WERI-Rb-1 (cell line): ENCODE measurements around the gene BTC.

ENCODE experiments used
- DNase-seq: peaks from one replicate; pipeline ENCODE4 v3.0.0-alpha.2; 2020
- H3K27ac ChIP-seq: fragments of 250-450 bp; sonication (Bioruptor Pico); 2 replicates; pipeline ENCODE4 v1.5.1; 2020; ENCODE audit warnings: mild to moderate bottlenecking, moderate library complexity
- H3K27me3 ChIP-seq: fragments of 250-450 bp; sonication (Bioruptor Pico); 2 replicates; pipeline ENCODE4 v1.5.1; 2021; ENCODE audit warnings: mild to moderate bottlenecking, low read depth, moderate library complexity; ENCODE audit not compliant: insufficient read depth, severe bottlenecking
- H3K36me3 ChIP-seq: fragments of 250-450 bp; sonication (Bioruptor Pico); 2 replicates; pipeline ENCODE4 v1.5.1; 2020; ENCODE audit warnings: mild to moderate bottlenecking, moderate library complexity
- H3K4me3 ChIP-seq: 2 replicates; pipeline ENCODE4 v1.5.1; 2011; ENCODE audit warnings: low read depth, mild to moderate bottlenecking, control low read depth, low read length
- H3K9me3 ChIP-seq: fragments of 250-450 bp; sonication (Bioruptor Pico); 2 replicates; pipeline ENCODE4 v1.5.1; 2021; ENCODE audit warnings: mild to moderate bottlenecking, moderate library complexity; ENCODE audit not compliant: severe bottlenecking
- CTCF ChIP-seq: IDR thresholded peaks from 2 replicates; pipeline ENCODE4 v1.5.1; 2011; ENCODE audit warnings: low read depth, mild to moderate bottlenecking, control low read depth, inconsistent platforms, low read length

The BTC gene

GRCh38 chr4:74755486-74755885 lies 38.8 kb downstream of the BTC start:
- no peak for TF ChIP-seq CTCF
- no peaks in the 10 kb centered on the region for H3K9me3 ChIP-seq
- no peaks in the 10 kb centered on the region for H3K27me3 ChIP-seq
- no peak overlapping the region for H3K27ac ChIP-seq
- no peaks in the 10 kb centered on the region for H3K36me3 ChIP-seq
- no peak overlapping the region for H3K4me3 ChIP-seq
- no peak for DNase-seq

GRCh38 chr4:74754218-74754617 lies 40.1 kb downstream of the BTC start:
- Histone ChIP-seq H3K36me3 (no peaks in the 10 kb centered on the region), H3K9me3 (no peaks in the 10 kb centered on the region), H3K27ac (no peak overlapping the region), H3K4me3 (no peak overlapping the region), H3K27me3 (no peaks in the 10 kb centered on the region)
- DNase-seq, result no peak
- no peak for TF ChIP-seq CTCF

GRCh38 chr4:74752798-74753197 lies 41.5 kb downstream of the BTC start:
- no peak for TF ChIP-seq CTCF
- no peaks in the 10 kb centered on the region for H3K36me3 ChIP-seq
- no peaks in the 10 kb centered on the region for H3K9me3 ChIP-seq
- DNase-seq, result no peak
- no peak overlapping the region for H3K4me3 ChIP-seq
- no peaks in the 10 kb centered on the region for H3K27me3 ChIP-seq
- H3K27ac ChIP-seq, result no peak overlapping the region

GRCh38 chr4:74751856-74752255 lies 42.5 kb downstream of the BTC start:
- no peak overlapping the region for H3K4me3 ChIP-seq
- peak overlapping the region; percentile 67 for H3K27ac ChIP-seq
- H3K36me3 ChIP-seq, result no peaks in the 10 kb centered on the region
- DNase-seq, result no peak
- H3K27me3 ChIP-seq, result no peaks in the 10 kb centered on the region
- no peak for TF ChIP-seq CTCF
- H3K9me3 ChIP-seq, result no peaks in the 10 kb centered on the region

GRCh38 chr4:74751247-74751646 lies 43.1 kb downstream of the BTC start:
- Histone ChIP-seq H3K27ac (peak overlapping the region; percentile 67), H3K36me3 (no peaks in the 10 kb centered on the region), H3K4me3 (no peak overlapping the region), H3K9me3 (no peaks in the 10 kb centered on the region), H3K27me3 (no peaks in the 10 kb centered on the region)
- DNase-seq, result peak; percentile 56
- no peak for TF ChIP-seq CTCF

- DNase-seq, result no peak
- no peak overlapping the region for H3K27ac ChIP-seq
- TF ChIP-seq CTCF, result no peak
- no peak overlapping the region for H3K4me3 ChIP-seq
- no peaks in the 10 kb centered on the region for H3K27me3 ChIP-seq
- H3K36me3 ChIP-seq, result no peaks in the 10 kb centered on the region
- no peaks in the 10 kb centered on the region for H3K9me3 ChIP-seq
Observed at GRCh38 chr4:74742185-74742584, 52.1 kb downstream of the BTC start.
